Stimulated activated naive B cell treated with anti-CD40 and anti-IgM and Interleukin-4, amounts not matched to agents 10 μg/mL and 1 μg/mL and 100 μg/mL, for 72 hours (primary cell): ENCODE measurements around the gene TRPV2.
"Not testable (repeated sequence)": the region's sequence is repeated elsewhere in the genome, so short reads cannot be mapped to it uniquely, and the experiment has no call there.

Experiments
- ATAC-seq, 2 donors: fragments of 150-1000 bp; cut with Tn5 transposase; replicated peaks; 2 replicates each; pipeline ENCODE4 v1.10.0; 2021; ENCODE audit warnings: moderate library complexity in 1 of 2
- DNase-seq: peaks from one replicate; pipeline ENCODE4 v3.0.0; 2021
- H3K27ac Mint-ChIP-seq: one replicate; pipeline ENCODE4 v1.8.0; 2022; ENCODE audit warnings: mild to moderate bottlenecking, mixed read lengths
- H3K27me3 Mint-ChIP-seq, 2 donors: one replicate each; pipeline ENCODE4 v1.8.0; 2022; ENCODE audit warnings: mixed read lengths in 2 of 2
- H3K36me3 Mint-ChIP-seq, 2 donors: one replicate each; pipeline ENCODE4 v1.8.0; 2022; ENCODE audit warnings: mixed read lengths in 2 of 2, mild to moderate bottlenecking in 1 of 2
- H3K4me1 Mint-ChIP-seq, 2 donors: one replicate each; pipeline ENCODE4 v1.8.0; 2022; ENCODE audit warnings: mixed read lengths in 2 of 2, mild to moderate bottlenecking in 1 of 2
- H3K4me3 Mint-ChIP-seq, 2 donors: one replicate each; pipeline ENCODE4 v1.8.0; 2022; ENCODE audit warnings: mild to moderate bottlenecking in 2 of 2, mixed read lengths in 2 of 2, moderate library complexity in 1 of 2
- H3K9me3 Mint-ChIP-seq, 2 donors: one replicate each; pipeline ENCODE4 v1.8.0; 2022; ENCODE audit warnings: mixed read lengths in 2 of 2, mild to moderate bottlenecking in 1 of 2

The TRPV2 gene

DNA sequence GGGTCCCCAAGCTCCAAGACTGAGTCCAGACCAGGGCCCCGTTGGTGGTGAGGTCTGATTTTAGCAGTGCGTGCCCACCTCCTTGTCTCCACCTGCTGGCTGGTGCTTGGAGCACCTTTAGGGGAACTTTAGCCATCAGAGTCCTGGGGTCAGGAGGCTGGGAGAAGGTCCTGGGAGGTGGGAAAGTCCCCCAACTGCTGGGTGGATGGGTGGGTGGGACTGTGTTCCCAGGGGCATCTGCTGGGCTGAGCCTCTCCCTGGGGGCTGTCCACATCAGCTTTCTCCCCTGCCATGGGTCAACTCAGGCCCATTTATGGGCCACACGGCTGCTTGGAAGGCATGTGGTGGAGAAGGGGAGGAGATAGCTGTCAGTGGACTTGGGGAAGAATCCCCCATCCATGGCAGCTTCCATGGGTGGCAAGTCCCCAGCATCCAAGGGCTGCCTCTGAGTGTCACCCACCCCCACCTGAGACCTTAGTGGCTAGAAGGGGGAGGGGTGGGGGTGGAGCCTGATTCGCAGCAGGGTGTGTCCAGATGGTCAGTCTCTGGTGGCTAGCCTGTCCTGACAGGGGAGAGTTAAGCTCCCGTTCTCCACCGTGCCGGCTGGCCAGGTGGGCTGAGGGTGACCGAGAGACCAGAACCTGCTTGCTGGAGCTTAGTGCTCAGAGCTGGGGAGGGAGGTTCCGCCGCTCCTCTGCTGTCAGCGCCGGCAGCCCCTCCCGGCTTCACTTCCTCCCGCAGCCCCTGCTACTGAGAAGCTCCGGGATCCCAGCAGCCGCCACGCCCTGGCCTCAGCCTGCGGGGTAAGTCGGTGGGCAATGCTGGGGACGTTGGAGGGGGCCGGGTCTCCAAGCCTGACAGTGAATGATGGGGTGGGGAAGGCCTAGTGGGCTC, at the start of gene TRPV2:
Gene TRPV2, plus strand, starts transcription at position 541 of the 894 bp plus-strand sequence. CDS start 2,098 bp downstream, outside the sequence.
- H3K27ac Mint-ChIP-seq = peak within 1 kb of the TSS; percentile 99
- no peaks in the 10 kb centered on the region for H3K27me3 Mint-ChIP-seq
- DNase-seq = peak; percentile 48
- H3K4me3 Mint-ChIP-seq = peak within 1 kb of the TSS; percentile 95 to 96
- H3K36me3 Mint-ChIP-seq = peaks cover 30 to 49% of the 10 kb centered on the region in 2 donors
- H3K9me3 Mint-ChIP-seq = no peaks in the 10 kb centered on the region
- ATAC-seq = peak; percentile 43 to 54
- H3K4me1 Mint-ChIP-seq = peaks cover 31 to 48% of the 10 kb centered on the region in 2 donors

DNA sequence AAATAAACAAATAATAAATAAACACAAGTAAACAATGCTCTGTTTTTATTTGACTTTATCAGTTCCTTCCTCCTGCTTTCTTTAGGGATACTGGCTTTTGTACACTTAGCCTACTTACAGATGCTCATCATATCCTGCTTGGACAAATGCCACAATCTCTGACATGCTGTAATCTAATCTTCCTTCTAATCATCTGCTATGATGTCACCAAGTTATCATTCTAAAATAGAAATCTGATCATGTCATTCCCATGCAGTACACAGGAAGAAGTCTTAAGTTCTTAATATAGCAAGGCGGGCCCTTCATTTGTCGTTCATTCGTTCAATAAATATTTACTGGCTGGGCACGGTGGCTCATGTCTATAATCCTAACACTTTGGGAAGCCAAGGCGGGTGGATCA, 43.6 kb upstream of the TRPV2 start:
- no peak overlapping the region for H3K27ac Mint-ChIP-seq
- no peaks in the 10 kb centered on the region for H3K36me3 Mint-ChIP-seq
- no peaks in the 10 kb centered on the region for H3K27me3 Mint-ChIP-seq
- peaks cover 2 to 6% of the 10 kb centered on the region in 2 donors for H3K4me1 Mint-ChIP-seq
- DNase-seq (no peak), ATAC-seq (no peak)
- no peak overlapping the region for H3K4me3 Mint-ChIP-seq
- no peaks in the 10 kb centered on the region for H3K9me3 Mint-ChIP-seq

DNA sequence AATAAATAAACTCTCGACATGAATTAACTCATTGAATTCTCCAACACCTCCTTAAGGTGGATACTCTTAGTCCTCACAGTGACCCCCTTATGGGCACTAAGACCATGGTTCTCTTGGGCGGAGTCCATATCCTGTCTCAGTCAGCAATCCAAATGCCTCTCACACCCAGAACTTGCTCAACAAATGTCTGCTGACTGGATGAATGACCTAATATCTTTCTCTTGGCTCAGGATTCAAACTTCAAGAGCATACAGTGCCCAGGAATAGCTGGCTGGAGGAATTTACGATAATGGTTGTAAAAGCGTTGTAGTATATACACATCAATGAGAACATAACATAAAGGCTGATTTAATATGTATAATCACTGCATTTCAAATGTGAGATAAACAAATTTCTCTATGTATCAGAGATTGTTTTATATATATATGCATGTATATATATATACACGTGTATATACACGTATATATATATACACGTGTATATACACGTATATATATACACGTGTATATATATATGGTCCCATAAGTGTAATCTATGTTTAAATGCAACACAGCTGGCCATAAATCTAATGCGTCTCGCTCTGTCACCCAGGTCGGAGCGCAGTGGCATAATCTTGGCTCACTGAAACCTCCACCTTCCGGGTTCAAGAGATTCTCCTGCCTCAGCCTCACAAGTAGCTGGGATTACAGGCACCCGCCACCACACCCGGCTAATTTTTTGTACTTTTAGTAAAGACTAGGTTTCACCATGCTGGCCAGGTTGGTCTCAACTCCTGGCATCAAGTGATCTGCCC, 41.0 kb upstream of the TRPV2 start:
- H3K9me3 Mint-ChIP-seq = no peaks in the 10 kb centered on the region
- ATAC-seq (no peak), DNase-seq (no peak)
- no peaks in the 10 kb centered on the region for H3K27me3 Mint-ChIP-seq
- peak overlapping the region; percentile 60 for H3K27ac Mint-ChIP-seq
- peaks cover 2 to 6% of the 10 kb centered on the region in 2 donors for H3K4me1 Mint-ChIP-seq
- H3K4me3 Mint-ChIP-seq = no peak overlapping the region
- no peaks in the 10 kb centered on the region for H3K36me3 Mint-ChIP-seq

GRCh38 chr17:16377941-16378341, 37.4 kb upstream of the TRPV2 start:
- Mint-ChIP-seq H3K36me3 (peaks cover 17 to 23% of the 10 kb centered on the region in 2 donors), H3K4me1 (peaks cover 15 to 24% of the 10 kb centered on the region in 2 donors), H3K27me3 (no peaks in the 10 kb centered on the region), H3K4me3 (no peak overlapping the region), H3K27ac (no peak overlapping the region), H3K9me3 (no peaks in the 10 kb centered on the region)
- ATAC-seq (no peak), DNase-seq (no peak)

- Mint-ChIP-seq H3K36me3 (peaks cover 22 to 30% of the 10 kb centered on the region in 2 donors), H3K27ac (peak overlapping the region; percentile 31), H3K9me3 (no peaks in the 10 kb centered on the region), H3K4me3 (peak overlapping the region in 1 of 2 donors; percentile 22), H3K27me3 (no peaks in the 10 kb centered on the region), H3K4me1 (peaks cover 21 to 26% of the 10 kb centered on the region in 2 donors)
- no peak for ATAC-seq
- DNase-seq = no peak
These were observed 36.6 kb upstream of the TRPV2 start for GRCh38 chr17:16378636-16379282.

- no peak for DNase-seq
- no peaks in the 10 kb centered on the region for H3K9me3 Mint-ChIP-seq
- ATAC-seq = no peak
- no peaks in the 10 kb centered on the region for H3K27me3 Mint-ChIP-seq
- H3K36me3 Mint-ChIP-seq = peaks cover 22 to 39% of the 10 kb centered on the region in 2 donors
- no peak overlapping the region for H3K27ac Mint-ChIP-seq
- H3K4me3 Mint-ChIP-seq = no peak overlapping the region
- peaks cover 30 to 35% of the 10 kb centered on the region in 2 donors for H3K4me1 Mint-ChIP-seq
These were observed 35.7 kb upstream of the TRPV2 start for GRCh38 chr17:16379654-16380053.

DNA sequence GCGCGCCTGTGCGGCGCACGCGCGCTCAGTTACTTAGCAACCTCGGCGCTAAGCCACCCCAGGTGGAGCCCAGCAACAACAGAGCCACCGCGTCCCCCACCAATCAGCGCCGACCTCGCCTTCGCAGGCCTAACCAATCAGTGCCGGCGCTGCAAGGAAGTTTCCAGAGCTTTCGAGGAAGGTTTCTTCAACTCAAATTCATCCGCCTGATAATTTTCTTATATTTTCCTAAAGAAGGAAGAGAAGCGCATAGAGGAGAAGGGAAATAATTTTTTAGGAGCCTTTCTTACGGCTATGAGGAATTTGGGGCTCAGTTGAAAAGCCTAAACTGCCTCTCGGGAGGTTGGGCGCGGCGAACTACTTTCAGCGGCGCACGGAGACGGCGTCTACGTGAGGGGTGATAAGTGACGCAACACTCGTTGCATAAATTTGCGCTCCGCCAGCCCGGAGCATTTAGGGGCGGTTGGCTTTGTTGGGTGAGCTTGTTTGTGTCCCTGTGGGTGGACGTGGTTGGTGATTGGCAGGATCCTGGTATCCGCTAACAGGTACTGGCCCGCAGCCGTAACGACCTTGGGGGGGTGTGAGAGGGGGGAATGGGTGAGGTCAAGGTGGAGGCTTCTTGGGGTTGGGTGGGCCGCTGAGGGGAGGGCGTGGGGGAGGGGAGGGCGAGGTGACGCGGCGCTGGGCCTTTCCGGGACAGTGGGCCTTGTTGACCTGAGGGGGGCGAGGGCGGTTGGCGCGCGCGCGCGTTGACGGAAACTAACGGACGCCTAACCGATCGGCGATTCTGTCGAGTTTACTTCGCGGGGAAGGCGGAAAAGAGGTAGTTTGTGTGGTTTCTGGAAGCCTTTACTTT, 34.5 kb upstream of the TRPV2 start, which contains the start of gene UBB:
Gene UBB, plus strand, starts transcription at position 452 of the 856 bp plus-strand sequence. CDS start 817 bp downstream, outside the sequence.
- H3K9me3 Mint-ChIP-seq = no peaks in the 10 kb centered on the region
- H3K27me3 Mint-ChIP-seq = no peaks in the 10 kb centered on the region
- DNase-seq (peak; percentile 94), ATAC-seq (peak; percentile 97 to 98)
- H3K4me3 Mint-ChIP-seq = peak within 1 kb of the TSS; percentile 90 to 95
- peaks cover 34 to 41% of the 10 kb centered on the region in 2 donors for H3K4me1 Mint-ChIP-seq
- H3K27ac Mint-ChIP-seq = peak within 1 kb of the TSS; percentile 100
- peaks cover 22 to 40% of the 10 kb centered on the region in 2 donors for H3K36me3 Mint-ChIP-seq

- peak overlapping the region; percentile 90 to 95 for H3K4me3 Mint-ChIP-seq
- DNase-seq = no peak
- peaks cover 35 to 47% of the 10 kb centered on the region in 2 donors for H3K4me1 Mint-ChIP-seq
- H3K9me3 Mint-ChIP-seq = no peaks in the 10 kb centered on the region
- H3K27me3 Mint-ChIP-seq = no peaks in the 10 kb centered on the region
- peaks cover 22 to 40% of the 10 kb centered on the region in 2 donors for H3K36me3 Mint-ChIP-seq
- peak overlapping the region; percentile 100 for H3K27ac Mint-ChIP-seq
- ATAC-seq = peak; percentile 15 to 19
These were observed 33.9 kb upstream of the TRPV2 start for GRCh38 chr17:16381496-16381820.

- Mint-ChIP-seq H3K27ac (peak overlapping the region; percentile 51), H3K36me3 (peaks cover 22 to 40% of the 10 kb centered on the region in 2 donors), H3K27me3 (no peaks in the 10 kb centered on the region), H3K4me1 (peaks cover 40 to 54% of the 10 kb centered on the region in 2 donors), H3K9me3 (no peaks in the 10 kb centered on the region), H3K4me3 (peak overlapping the region; percentile 90 to 95)
- DNase-seq = no peak
- ATAC-seq = no peak
These were observed 32.2 kb upstream of the TRPV2 start for GRCh38 chr17:16383216-16383615.

DNA sequence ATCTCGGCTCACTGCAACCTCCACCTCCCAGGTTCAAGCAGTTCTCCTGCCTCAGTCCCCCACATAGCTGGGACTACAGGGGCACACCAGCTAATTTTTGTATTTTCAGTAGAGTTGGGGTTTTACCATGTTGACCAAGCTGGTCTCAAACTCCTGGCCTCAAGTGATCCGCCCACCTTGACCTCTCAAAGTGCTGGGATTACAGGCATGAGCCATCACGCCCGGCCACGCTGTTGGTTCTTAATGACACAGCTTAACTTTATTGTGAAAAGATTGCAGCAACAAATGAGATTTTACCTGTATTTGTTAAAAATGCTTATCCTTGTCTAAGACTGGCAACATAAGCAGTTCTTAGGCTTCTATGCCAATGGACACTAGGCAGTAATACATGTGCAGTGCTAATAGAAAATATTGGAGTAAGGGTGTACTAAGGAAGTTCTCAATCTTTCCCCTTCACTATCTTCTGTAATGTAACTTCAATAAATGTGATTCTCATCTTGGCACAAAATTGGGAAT, 31.5 kb upstream of the TRPV2 start:
- Mint-ChIP-seq H3K27ac (peak overlapping the region; percentile 51), H3K36me3 (peaks cover 22 to 40% of the 10 kb centered on the region in 2 donors), H3K27me3 (no peaks in the 10 kb centered on the region), H3K4me3 (peak overlapping the region; percentile 90 to 95), H3K4me1 (peaks cover 40 to 54% of the 10 kb centered on the region in 2 donors), H3K9me3 (no peaks in the 10 kb centered on the region)
- DNase-seq (no peak), ATAC-seq (no peak)

- H3K36me3 Mint-ChIP-seq = peaks cover 22 to 40% of the 10 kb centered on the region in 2 donors
- H3K27me3 Mint-ChIP-seq = no peaks in the 10 kb centered on the region
- DNase-seq (no peak), ATAC-seq (no peak)
- H3K4me1 Mint-ChIP-seq = peaks cover 40 to 54% of the 10 kb centered on the region in 2 donors
- no peaks in the 10 kb centered on the region for H3K9me3 Mint-ChIP-seq
- H3K27ac Mint-ChIP-seq = no peak overlapping the region
- H3K4me3 Mint-ChIP-seq = no peak overlapping the region
These were observed 30.8 kb upstream of the TRPV2 start for GRCh38 chr17:16384557-16384956.

GRCh38 chr17:16386126-16386507, 29.3 kb upstream of the TRPV2 start:
- H3K27me3 Mint-ChIP-seq = not testable (repeated sequence)
- H3K27ac Mint-ChIP-seq = peak overlapping the region; percentile 89

DNA sequence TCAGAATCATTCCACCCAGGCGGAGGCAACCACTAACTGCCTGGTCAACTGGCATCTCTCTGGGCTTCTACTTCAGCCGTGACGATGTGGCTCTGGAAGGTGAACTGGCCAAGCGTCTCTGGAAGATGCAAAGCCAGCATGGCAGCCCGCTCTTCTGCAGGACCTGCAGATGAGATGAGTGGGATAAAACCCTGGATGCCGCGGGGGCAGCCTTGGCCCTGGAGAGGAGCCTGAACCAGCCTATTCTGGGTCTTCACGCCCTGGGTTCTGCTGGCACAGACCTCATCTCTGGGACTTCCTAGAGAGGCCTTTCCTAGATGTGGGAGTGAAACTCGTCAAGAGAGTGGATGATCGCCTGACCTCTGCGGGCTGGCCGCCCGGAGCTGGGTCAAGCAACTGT, 23.9 kb upstream of the TRPV2 start:
- no peaks in the 10 kb centered on the region for H3K9me3 Mint-ChIP-seq

More at GRCh38 chr17:16386126-16386507, 29.3 kb upstream of the TRPV2 start:
- Mint-ChIP-seq H3K4me1 (peaks cover 38 to 54% of the 10 kb centered on the region in 2 donors), H3K36me3 (peaks cover 20 to 32% of the 10 kb centered on the region in 2 donors), H3K4me3 (peak overlapping the region; percentile 92 to 93)
- not testable (repeated sequence) for ATAC-seq, H3K9me3 Mint-ChIP-seq, DNase-seq

More for the DNA sequence above, 23.9 kb upstream of the TRPV2 start:
- Mint-ChIP-seq H3K4me3 (no peak overlapping the region), H3K27ac (no peak overlapping the region), H3K27me3 (no peaks in the 10 kb centered on the region), H3K36me3 (no peaks in the 10 kb centered on the region), H3K4me1 (peaks cover 5 to 8% of the 10 kb centered on the region in 2 donors)
- ATAC-seq (no peak), DNase-seq (no peak)
